Stimulated activated CD4-positive, alpha-beta T cell treated with anti-CD3 and anti-CD28 coated beads, Interleukin-15, amount 100 ng/mL, for 24 hours (primary cell): ENCODE measurements around the gene IFT172.
"Not testable (repeated sequence)": the region's sequence is repeated elsewhere in the genome, so short reads cannot be mapped to it uniquely, and the experiment has no call there.

Experiments
- DNase-seq: peaks from one replicate; pipeline ENCODE4 v3.0.0-alpha.2; 2020

IFT172 gene

DNA sequence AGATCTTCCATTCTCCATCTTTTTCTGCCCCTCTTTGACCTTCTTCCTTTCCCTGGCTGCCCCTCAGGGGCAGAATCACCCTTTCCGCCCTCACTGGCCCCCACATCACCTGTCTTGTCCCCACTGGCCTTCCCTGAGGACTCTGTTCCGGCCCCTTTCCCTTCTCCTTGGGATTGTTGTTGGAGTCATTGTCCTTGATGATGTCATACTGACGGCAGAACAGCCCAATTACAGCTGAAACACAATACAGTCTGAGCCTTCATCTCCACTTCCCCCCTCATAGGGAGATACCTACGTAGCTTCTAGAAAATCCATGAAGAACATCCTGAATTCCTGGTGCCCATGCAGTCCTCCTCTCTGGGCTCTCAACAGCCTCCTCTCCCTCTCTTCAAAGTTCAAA, 3.0 kb upstream of the IFT172 start:
- DNase-seq: no peak

DNA sequence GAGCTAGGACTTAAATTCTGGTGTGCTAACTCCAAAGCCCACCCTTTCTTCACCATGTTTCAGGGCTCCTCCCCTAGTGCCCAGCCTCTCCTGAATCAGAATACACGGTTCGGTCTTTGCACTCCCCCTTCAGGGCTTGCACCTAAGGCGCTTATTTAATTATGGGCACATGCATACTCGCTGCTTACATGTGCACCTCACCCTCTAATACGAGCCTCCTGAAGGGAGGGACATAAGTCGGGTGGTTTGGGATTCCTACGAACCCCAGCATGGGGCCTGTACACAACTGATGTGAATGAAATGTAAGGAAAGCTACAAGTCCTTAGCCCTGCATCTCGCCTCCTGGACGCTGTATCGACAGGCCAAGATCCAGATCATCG, 435 bp downstream of the IFT172 start:
- no peak for DNase-seq

DNA sequence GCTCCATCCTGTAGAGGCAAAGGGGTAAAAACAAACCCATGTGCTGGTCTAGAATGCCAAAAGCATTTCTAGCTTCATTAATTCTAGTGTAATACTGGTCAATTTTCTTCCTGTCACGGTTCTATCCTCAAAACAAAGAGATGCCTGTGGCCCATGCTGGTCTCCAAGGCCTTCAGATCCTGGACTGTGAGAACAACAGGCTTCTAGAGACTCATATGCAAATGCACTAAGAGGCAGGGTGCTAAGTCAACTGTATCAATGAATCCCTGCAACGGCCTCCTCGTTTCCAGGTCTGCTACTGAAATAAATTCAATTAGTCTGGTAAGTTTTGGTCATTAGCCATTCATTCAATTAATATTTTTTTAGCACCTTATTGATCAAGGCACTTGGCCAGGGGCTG, 4.0 kb downstream of the IFT172 start:
- no peak for DNase-seq

DNA sequence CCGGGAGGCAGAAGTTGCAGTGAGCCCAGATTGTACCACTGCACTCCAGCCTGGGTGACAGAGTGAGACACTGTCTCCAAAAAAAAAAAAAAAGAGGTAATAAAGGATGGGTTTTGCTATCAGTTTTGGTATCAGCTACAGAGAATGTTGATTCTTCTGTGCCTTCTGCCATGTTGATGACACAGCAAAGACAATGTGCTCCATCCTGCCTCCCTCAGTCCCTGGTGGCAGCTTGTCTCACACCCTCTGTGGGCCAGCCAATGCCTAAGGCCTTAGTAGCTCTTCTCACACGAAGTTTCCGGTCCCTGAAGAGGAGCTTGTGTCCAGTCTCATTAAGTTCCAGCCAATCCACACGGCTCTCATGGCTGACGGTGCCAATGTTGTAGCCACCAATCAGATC, 17.6 kb downstream of the IFT172 start:
- DNase-seq: no peak

DNA sequence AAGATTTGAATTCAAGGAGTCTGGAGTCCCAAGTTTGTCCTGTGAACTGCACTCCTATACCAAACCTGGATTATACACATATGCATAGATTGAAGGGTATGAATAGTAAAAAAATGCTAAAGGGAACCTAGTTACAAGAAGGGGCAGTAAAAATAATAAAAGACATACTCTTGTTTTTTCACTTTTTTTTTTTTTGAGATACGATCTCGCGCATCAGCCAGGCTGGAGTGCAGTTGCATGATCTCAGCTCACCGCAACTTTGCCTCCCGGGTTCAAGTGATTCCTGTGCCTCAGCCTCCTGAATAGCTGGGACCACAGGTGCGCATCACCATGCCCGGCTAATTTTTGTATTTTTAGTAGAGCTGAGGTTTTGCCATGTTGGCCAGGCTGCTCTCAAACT, 25.1 kb downstream of the IFT172 start:
- DNase-seq: no peak

DNA sequence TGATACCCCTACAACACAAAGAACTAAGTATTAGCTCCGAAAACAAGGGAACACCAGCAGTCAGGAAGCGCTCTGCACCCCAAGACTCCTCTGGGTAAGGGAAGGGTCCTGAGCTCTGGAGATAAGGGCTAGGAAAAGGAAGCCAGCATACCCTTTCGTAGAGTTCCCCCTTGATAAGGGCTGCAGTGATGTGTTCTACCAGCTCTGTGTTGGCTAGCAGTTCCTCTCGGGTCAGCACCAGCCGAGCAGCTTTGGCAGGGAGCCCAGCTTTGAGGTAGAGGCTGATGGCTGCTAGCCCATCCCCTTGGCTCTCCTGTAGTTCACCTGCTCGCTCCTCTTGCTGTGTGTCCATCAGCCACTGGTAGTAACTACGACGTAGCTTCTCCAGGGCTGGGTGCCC, 28.4 kb downstream of the IFT172 start:
- DNase-seq: no peak

DNA sequence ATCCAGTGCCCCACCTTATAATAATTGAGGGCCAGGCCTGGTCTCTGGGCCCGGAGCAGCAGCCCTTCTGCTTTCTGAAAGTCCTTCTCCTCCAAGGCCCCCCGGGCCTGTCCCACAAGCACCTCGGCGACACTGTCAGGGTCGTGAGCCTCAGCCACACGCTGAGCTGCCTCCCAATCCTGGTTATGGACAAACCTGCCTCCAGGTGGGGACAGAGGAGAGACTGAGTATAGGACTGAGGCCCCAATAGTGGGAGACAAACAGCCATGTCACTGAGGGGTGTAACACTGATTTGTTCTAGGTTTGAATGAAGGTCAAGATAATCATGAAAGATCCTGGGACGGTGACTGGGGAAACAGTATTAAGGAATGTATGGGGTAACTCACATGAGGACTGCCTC, 35.6 kb downstream of the IFT172 start:
- no peak for DNase-seq

DNA sequence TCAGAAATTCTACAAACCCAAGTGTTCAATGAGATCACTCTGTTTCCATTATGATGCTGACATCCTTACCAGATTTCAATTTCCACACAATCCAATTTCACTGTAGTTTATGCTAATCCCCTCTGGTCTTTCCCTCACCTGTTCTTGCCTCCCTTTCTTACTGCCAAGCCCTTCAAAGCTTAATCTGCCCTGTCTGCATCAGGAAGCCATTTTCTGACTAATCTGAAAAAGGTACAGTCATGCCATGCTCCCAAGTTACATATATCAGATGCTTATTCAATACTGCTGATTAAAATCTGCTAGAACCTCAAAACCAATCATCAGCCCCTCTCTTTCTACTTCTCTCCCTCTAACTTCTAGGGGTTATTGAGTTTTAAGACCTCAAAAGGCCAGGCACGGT, 38.4 kb downstream of the IFT172 start:
- DNase-seq: no peak

DNA sequence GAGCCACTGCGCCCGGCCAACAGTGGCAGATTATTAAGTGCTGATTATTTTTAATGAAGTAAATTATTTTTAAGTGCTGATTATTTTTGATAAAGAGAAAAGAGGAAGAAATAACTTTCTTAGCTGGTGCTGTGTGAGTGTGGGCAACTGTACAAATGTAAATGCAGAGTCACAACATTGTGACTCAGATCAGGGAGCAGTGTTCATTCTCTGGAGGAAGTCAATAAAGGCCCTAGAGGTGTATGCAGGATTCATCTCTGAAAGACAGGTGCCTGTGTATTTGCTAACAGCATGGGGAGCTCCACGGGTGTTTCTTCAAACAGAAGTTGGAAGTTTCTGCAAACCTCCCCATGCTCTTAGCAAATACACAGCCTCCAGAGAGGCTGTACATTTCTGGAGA, 41.2 kb downstream of the IFT172 start:
- DNase-seq: no peak

DNA sequence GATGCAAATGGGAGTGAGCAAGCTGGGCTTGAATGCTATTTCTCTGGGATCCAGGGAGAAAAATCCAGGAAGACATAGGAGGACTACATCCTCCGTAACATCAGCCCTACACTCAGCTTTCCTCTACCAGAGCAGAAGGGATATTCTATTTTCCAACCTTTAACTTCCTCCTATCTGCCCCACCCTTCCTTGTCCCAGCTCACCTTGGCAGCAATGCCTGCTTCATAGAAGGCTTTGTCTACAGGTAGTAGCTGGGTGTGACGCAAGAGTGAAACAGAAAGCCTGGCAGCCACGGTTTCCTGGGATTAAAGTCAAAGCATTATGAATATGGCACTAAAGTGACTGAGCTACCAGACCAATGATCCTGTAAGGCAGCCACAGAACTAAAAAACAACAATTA, 43.5 kb downstream of the IFT172 start:
- DNase-seq: peak; percentile 14

DNA sequence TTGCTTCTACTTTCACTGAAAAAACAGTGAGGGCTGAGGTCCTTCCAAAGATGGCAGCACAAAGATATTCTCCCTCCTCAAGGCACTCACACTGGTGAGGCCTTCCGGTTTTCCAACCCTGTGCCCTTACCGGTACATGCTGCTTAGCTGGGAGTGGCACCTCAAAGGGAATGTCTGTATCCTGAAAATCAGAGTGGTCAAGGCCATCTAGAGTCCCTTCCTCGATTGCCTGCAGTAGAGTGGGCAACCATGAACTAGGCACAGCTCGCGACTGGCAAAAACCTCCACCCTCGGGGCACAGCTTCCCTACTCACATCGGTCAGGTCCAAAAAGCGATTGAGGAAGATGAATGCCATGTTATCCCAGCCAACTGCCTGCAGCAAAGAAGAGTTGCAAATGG, 43.9 kb downstream of the IFT172 start:
- no peak for DNase-seq

DNA sequence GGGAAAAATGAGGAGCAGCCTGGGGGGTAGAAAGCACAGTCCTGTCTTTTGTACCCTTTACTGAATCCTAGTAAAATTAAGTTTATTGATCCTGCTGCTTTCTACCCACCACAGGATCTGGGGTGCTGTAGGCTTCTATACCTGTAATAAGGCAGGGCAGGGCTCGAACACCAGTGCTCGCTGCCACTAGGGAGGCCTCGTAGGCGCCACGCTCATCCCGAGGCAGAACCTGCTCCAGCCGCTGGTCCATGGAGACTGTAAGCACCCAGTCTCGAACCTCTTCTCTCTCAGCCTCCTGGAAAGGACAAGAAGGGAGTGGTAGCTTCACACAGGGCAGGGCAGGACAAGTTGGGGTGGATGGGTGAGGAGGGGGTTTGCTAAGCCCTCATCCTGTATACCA, 44.4 kb downstream of the IFT172 start:
- DNase-seq: no peak

DNA sequence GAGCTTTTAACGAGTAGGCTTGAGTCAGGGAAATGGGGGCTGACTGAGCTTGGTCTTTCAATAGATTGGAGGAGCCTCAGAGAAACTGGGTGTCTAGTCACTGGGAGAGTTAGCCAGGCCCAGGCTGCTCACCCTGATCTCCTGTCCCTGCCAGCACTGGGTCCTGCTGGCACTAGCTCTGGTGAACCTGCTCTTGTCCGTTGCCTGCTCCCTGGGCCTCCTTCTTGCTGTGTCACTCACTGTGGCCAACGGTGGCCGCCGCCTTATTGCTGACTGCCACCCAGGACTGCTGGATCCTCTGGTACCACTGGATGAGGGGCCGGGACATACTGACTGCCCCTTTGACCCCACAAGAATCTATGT, 46.6 kb downstream of the IFT172 start:
- no peak for DNase-seq

DNA sequence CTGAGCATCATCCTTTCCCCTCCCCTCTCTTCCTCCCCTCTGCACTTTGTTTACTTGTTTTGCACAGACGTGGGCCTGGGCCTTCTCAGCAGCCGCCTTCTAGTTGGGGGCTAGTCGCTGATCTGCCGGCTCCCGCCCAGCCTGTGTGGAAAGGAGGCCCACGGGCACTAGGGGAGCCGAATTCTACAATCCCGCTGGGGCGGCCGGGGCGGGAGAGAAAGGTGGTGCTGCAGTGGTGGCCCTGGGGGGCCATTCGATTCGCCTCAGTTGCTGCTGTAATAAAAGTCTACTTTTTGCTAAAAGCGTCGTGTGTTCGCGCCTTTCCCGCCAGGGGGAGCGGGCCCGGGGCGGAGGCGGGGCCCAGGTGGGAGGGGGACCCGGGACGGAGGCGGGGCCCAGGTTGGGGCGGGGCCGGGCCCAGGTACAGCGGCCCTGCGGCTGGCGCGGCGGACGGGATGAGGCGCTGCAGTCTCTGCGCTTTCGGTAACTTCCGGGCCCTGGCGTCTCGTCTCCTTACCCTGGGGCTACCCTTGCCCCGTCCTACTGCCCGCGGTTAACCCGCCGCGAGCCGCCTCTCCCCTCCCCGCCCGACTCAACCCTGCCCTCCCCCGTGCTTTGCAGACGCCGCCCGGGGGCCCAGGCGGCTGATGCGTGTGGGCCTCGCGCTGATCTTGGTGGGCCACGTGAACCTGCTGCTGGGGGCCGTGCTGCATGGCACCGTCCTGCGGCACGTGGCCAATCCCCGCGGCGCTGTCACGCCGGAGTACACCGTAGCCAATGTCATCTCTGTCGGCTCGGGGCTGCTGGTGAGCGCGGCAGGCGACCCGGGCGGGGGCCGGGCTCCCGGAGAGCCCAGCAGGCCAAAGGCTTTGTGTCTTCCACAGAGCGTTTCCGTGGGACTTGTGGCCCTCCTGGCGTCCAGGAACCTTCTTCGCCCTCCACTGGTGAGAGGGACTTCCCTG, 47.3 kb downstream of the IFT172 start, which contains the start of gene KRTCAP3:
TSS of gene KRTCAP3 (plus strand) at position 424 of the 962 bp plus-strand sequence. CDS start at position 456, 32 bp downstream.
- DNase-seq: peak; percentile 34

DNA sequence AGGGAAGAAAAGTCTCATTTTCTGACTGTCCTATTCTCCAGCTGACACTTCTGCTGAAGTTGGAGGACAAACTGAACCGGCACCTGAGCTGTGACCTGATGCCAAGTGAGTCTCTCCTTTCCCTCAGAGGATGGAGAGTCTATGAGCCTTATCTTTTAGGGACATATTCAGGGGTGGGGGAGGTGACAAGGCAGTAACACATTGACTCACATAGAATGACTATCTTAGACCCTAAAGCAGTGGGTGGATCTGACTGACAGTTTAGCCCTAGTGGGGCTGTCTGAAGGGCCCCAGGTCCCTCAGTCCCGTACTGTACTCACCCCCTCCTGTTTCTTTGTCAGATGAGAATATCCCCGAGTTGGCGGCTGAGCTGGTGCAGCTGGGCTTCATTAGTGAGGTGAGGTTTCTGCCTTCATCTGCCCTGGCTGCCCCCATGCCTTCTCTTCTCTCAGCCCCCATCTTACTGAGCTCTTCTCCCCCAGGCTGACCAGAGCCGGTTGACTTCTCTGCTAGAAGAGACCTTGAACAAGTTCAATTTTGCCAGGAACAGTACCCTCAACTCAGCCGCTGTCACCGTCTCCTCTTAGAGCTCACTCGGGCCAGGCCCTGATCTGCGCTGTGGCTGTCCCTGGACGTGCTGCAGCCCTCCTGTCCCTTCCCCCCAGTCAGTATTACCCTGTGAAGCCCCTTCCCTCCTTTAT, 48.2 kb downstream of the IFT172 start:
- DNase-seq: no peak

DNA sequence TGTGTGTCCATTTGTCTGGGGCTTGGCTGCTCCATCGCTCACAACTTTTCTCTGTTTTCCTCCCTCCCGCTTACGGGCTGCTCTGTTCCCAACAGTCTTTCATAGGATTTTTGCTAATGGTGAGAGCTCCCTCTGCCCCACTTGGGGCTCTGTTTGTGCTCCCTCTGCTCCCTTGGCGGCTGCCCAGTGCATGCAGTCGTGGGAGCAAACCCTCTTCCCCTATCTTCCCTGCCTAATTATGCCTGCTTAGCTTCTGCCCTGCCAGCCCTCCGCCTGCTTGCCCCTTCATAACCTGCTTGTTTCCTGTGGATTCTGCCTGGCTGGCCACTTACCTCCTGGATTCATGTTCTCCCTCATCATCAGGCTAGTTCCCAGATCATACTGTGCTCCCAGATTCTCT, 53.9 kb downstream of the IFT172 start:
- no peak for DNase-seq

DNA sequence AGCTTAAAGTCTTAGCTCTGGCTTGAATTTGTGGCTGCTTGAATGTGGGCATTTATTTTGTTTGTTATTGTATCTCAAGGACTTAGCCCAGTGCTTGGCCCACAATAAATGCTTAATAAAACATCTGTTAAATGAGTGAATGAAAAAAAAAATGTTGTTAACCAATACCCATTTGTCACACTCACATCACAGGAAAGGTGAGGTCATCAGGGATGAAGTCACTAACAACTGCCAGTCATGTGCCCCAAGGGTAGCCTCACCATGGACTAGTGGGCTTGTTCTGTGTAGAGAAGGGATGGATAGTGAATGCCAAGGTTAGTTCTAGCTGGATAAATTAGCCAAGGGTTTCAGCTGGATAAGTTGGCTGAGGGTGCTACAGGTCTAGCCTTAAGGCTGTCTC, 58.1 kb downstream of the IFT172 start:
- peak; percentile 46 for DNase-seq

DNA sequence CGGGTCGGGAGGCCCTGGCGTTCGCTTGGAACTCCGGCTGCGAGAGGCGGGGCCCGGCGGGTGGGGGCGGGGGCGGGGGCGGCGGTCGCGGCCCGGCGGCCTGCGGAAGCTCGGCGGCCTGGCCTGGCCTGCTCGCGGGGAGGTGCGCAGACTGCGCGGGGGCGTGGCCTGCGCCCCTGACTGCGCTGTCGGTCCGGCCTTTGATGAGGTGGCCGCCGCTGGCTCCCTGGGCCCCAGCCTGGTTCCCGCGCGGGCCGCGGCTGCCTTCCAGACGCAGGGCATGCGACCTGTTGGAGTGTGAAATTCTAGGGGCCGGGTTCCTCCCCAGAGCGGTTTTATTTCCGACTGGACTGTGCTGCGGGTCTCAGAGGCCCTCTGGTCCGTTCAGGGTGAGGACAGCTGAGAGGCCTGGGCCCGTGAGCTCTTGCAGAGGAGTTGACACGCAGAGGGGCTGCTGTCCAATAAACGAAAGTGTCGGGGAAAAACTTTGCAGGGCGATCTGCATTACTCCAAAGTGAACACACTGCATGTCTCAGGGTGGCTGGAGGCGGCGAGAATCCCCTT, 60.5 kb downstream of the IFT172 start:
- peak; percentile 87 for DNase-seq

DNA sequence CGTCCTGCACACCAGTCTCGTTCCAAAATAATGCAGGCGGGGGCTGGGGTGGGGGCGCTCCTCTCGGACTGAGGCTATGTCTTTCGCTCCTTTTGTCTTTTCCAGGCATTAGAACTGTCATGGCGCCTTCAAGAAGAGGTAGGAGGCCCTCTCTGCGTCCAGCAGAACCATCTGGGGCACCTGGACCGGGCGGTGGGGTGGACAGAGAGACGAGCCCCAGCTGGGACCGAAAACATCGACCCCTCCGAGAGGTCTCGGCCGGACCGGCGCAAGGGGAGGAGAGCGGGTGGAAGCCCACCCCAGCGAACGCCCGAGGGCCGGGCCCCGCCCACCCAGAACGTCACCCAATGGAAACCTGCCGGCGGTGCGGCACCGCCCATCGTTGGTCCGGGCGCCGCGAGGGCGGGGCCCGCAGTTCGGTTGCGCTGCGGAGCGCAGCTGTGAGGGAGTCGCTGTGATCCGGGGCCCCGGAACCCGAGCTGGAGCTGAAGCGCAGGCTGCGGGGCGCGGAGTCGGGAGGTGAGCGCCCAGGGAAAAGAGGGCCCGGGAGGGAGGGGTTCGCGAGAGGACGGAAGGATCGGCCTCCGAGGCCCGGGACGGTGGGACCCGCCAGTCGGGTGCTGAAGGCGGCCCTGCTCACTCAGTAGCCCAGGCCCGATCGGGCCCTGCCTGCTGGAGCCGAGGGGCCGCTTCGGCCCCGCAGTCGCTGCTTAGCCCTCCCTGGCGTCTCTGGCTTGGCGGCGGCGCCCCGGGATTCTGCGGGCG, 61.1 kb downstream of the IFT172 start, which contains the start of gene NRBP1:
TSS of gene NRBP1 (plus strand) at position 419 of the 765 bp plus-strand sequence. CDS start 4,643 bp downstream, outside the sequence.
- DNase-seq: peak; percentile 96

DNA sequence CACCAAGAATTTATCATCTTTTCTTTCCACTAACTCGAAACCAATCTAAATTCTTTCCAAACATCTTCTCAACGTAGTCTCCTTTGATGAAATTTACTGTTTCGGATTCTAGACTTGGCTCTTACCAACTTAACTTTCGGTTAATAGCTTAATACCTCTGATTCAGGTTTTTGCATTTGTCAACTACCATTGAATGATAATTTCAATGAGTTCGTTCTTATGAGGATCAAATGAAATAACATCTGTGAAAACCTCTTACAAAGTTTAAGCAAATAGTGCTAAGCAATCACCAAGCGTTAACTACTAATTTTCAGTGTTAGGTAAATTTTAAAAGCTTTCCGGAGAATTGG, 61.7 kb downstream of the IFT172 start:
- DNase-seq: no peak

DNA sequence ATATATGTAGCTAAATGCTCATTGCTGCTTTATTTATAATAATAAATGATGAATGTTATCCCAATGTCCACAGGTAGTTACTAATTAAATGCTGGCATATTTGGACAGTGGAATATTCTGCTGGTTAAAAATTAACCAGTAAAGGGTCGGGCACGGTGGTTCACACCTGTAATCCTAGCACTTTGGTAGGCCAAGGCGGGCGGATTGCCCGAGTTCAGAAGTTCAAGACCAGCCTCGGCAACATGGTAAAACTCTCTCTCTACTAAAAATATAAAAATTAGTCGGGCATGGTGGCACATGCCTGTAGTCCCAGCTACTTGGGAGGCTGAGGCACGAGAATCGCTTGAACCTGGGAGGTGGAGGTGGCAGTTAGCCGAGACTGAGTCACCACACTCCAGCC, 64.5 kb downstream of the IFT172 start:
- not testable (repeated sequence) for DNase-seq

DNA sequence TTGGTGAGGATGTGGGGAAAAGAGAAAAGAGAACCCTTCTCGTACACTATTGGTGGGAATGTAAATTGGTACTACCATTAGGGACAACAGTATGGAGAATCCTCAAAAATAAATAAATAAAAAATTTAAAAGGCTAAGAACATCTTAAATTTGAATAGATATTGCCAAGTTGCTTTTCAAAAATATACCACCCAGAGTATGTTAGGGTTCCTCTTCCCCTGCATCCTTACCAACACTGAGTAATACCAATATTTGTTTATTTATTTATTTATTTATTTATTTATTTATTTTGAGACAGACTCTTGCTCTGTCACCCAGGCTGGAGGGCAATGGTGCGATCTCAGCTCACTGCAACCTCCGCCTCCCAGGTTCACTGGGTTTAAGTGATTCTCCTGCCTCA, 66.6 kb downstream of the IFT172 start:
- no peak for DNase-seq

DNA sequence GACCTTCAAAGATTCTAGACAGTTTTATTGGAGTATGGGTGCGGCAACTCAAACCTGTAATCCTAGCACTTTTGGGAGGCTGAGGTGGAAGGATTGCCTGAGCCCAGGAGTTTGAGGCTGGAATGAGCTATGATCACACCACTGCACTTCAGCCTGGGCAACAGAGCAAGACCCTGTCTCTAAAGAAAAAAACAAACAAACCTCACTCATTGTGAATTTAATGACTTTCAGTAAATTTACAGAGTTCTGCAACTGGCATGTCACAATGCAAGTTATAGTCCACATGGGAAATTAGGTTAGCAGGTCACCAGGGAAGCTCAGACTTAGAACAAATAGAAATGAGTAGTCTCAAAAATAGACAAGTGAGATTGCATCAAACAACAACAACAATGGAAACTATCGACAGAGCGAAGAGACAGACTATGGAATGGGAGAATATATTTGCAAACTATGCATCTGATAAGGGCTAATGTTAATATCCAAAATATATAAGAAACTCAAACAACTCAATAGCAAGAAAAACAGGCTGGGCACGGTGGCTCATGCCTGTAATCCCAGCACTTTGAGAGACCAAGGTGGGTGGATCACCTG, 67.8 kb downstream of the IFT172 start:
- DNase-seq: no peak
